GM12892 (cell line): ENCODE data around the gene LSAMP.

Experiments used
- POLR2A ChIP-seq: IDR thresholded peaks from 2 replicates; pipeline ENCODE4 v1.6.1; 2011; ENCODE audit warnings: low read depth, low read length, control low read depth
- POLR2AphosphoS5 ChIP-seq: IDR thresholded peaks from 2 replicates; pipeline ENCODE4 v1.6.1; 2011; ENCODE audit warnings: low read depth, low read length, control low read depth
- TAF1 ChIP-seq: IDR thresholded peaks from 2 replicates; pipeline ENCODE4 v1.6.1; 2011; ENCODE audit warnings: low read depth, mild to moderate bottlenecking, control low read depth, low read length, borderline replicate concordance

- TF ChIP-seq POLR2A (no peak), POLR2AphosphoS5 (no peak), TAF1 (no peak)
Measured at GRCh38 chr3:116015931-116016330, 429.4 kb downstream of the LSAMP start.
